ENCODE measurements around the gene PTH1R. TPM values are rescaled to one million over a fixed set of nuclear protein-coding genes. Genes with fewer than 3 reads are reported as not detected.

PTH1R gene
- polyA plus RNA-seq, 1 donor (not counting 4 experiments of a cell fraction or from before 2014, with no cell fraction given): not detected

GRCh38 chr3:46907960-46908293 is 30.4 kb downstream of the PTH1R start:
- no peaks in the 10 kb centered on the region for H3K27me3 ChIP-seq (ENCODE audit: control insufficient read depth, extremely low read depth, insufficient read depth, low read length)
- FAIRE-seq: no peak
- H2AFZ ChIP-seq (ENCODE audit: control insufficient read depth, low read length): no peak overlapping the region
- dilution Hi-C loops (cut with MboI; ENCODE audit: extremely low pct_ligation_motif_present, low sequenced_read_pairs): no loop called here
- H4K20me1 ChIP-seq (ENCODE audit: control insufficient read depth, extremely low read depth, insufficient read depth, low read length): no peaks in the 10 kb centered on the region
- TF ChIP-seq EZH2 (IDR thresholded peaks at IDR 0.05; ENCODE audit: low read length) (no peak), CTCF (optimal IDR thresholded peaks at IDR 0.05 in 1 of 3, IDR thresholded peaks at IDR 0.05 in 1 of 3, conservative IDR thresholded peaks at IDR 0.05 in 1 of 3; ENCODE audit: extremely low read depth in 1 of 3, insufficient read depth in 2 of 3, low read length in 3 of 3) (no peak)
- no peak overlapping the region for H3K4me3 ChIP-seq (ENCODE audit: control insufficient read depth in 2 of 3, extremely low read depth in 1 of 3, insufficient read depth in 2 of 3, low read depth in 1 of 3, low read length in 3 of 3)
- no peak overlapping the region for H3K27ac ChIP-seq (ENCODE audit: control insufficient read depth, insufficient read depth, low read length)
- H3K79me2 ChIP-seq (ENCODE audit: control insufficient read depth, insufficient read depth, low read length): no peaks in the 10 kb centered on the region
- no peak overlapping the region for H3K4me2 ChIP-seq (ENCODE audit: control insufficient read depth, extremely low read depth, insufficient read depth, low read depth, low read length)
- H3K36me3 ChIP-seq (ENCODE audit: control insufficient read depth in 2 of 2, extremely low read depth in 1 of 2, insufficient read depth in 2 of 2, low read length in 2 of 2): no peaks in the 10 kb centered on the region
- peaks cover 12% of the 10 kb centered on the region for H3K4me1 ChIP-seq (ENCODE audit: control insufficient read depth, extremely low read depth, insufficient read depth, low read length)
- DNase-seq (ENCODE audit: low read depth, low spot score): no peak
- no peaks in the 10 kb centered on the region for H3K9me3 ChIP-seq (ENCODE audit: control insufficient read depth, low read depth, low read length)
- no peaks in the 10 kb centered on the region for H3K9me1 ChIP-seq (ENCODE audit: control insufficient read depth, extremely low read depth, insufficient read depth, low read length)
- no peak overlapping the region for H3K9ac ChIP-seq (ENCODE audit: control insufficient read depth, extremely low read depth, insufficient read depth, low read length)

GRCh38 chr3:46908294-46908985 is 30.9 kb downstream of the PTH1R start:
- no peaks in the 10 kb centered on the region for H3K9me3 ChIP-seq (ENCODE audit: control insufficient read depth, low read depth, low read length)
- H3K4me2 ChIP-seq (ENCODE audit: control insufficient read depth, extremely low read depth, insufficient read depth, low read depth, low read length): no peak overlapping the region
- no peak for DNase-seq (ENCODE audit: low read depth, low spot score)
- TF ChIP-seq EZH2 (IDR thresholded peaks at IDR 0.05; ENCODE audit: low read length) (no peak), CTCF (optimal IDR thresholded peaks at IDR 0.05 in 1 of 3, IDR thresholded peaks at IDR 0.05 in 1 of 3, conservative IDR thresholded peaks at IDR 0.05 in 1 of 3; ENCODE audit: extremely low read depth in 1 of 3, insufficient read depth in 2 of 3, low read length in 3 of 3) (peak in 2 of 3 experiments; percentile 25 to 26)
- no peak overlapping the region for H3K9ac ChIP-seq (ENCODE audit: control insufficient read depth, extremely low read depth, insufficient read depth, low read length)
- H3K27me3 ChIP-seq (ENCODE audit: control insufficient read depth, extremely low read depth, insufficient read depth, low read length): no peaks in the 10 kb centered on the region
- H3K4me3 ChIP-seq (ENCODE audit: control insufficient read depth in 2 of 3, extremely low read depth in 1 of 3, insufficient read depth in 2 of 3, low read depth in 1 of 3, low read length in 3 of 3): no peak overlapping the region
- no peak for FAIRE-seq
- no peak overlapping the region for H3K27ac ChIP-seq (ENCODE audit: control insufficient read depth, insufficient read depth, low read length)
- H4K20me1 ChIP-seq (ENCODE audit: control insufficient read depth, extremely low read depth, insufficient read depth, low read length): no peaks in the 10 kb centered on the region
- dilution Hi-C loops (cut with MboI; ENCODE audit: extremely low pct_ligation_motif_present, low sequenced_read_pairs): no loop called here
- H3K79me2 ChIP-seq (ENCODE audit: control insufficient read depth, insufficient read depth, low read length): no peaks in the 10 kb centered on the region
- no peaks in the 10 kb centered on the region for H3K9me1 ChIP-seq (ENCODE audit: control insufficient read depth, extremely low read depth, insufficient read depth, low read length)
- H3K36me3 ChIP-seq (ENCODE audit: control insufficient read depth in 2 of 2, extremely low read depth in 1 of 2, insufficient read depth in 2 of 2, low read length in 2 of 2): no peaks in the 10 kb centered on the region
- peaks cover 12% of the 10 kb centered on the region for H3K4me1 ChIP-seq (ENCODE audit: control insufficient read depth, extremely low read depth, insufficient read depth, low read length)
- H2AFZ ChIP-seq (ENCODE audit: control insufficient read depth, low read length): no peak overlapping the region
